HEK293 (cell line): ENCODE measurements around the gene SYCP3.

ENCODE experiments used
- ZNF510 ChIP-seq: fragments of 450-650 bp; formaldehyde crosslinking; IDR thresholded peaks from 2 replicates; pipeline ENCODE4 v1.5.1; 2018; ENCODE audit warnings: mild to moderate bottlenecking, missing genetic modification characterization, missing biosample characterization; ENCODE audit not compliant: insufficient replicate concordance
- ZNF549 ChIP-seq: fragments of 450-650 bp; IDR thresholded peaks from 2 replicates; pipeline ENCODE4 v1.5.1; 2018; ENCODE audit warnings: missing biosample characterization, missing genetic modification characterization, mild to moderate bottlenecking, inconsistent platforms, moderate library complexity
- ZNF571 ChIP-seq: fragments of 450-650 bp; formaldehyde crosslinking; IDR thresholded peaks from 2 replicates; pipeline ENCODE4 v1.5.0; 2017; ENCODE audit warnings: missing biosample characterization, missing genetic modification characterization
- ZNF670 ChIP-seq: fragments of 450-650 bp; formaldehyde crosslinking; IDR thresholded peaks from 2 replicates; pipeline ENCODE4 v1.5.1; 2016; ENCODE audit warnings: missing biosample characterization, missing genetic modification characterization, low read depth
- TF ChIP-seq, protein P1 (sequence below): fragments of 450-650 bp; formaldehyde crosslinking; conservative IDR thresholded peaks from 2 replicates; pipeline ENCODE4 v1.5.1; 2016; ENCODE audit warnings: low read depth, missing biosample characterization, missing genetic modification characterization

DNA sequence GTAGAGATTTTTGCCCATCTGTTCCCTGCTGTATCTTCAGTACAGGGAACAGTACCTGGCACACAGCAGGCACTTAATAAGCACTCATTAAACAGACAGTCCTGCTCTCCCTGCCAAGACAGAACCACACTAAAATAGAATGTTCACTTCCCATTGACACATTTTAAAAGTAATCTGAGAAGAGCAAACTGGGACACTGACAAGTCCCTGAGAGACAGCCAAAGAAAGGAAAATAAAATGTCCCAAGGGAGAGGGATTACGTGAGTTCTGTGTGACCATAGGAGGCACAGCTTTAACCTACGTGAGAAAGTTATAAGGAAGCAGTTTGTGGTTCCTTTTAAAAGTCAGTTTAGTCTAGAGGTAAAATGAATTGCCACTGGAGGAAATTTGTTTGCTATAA lies 43.9 kb upstream of the SYCP3 start:
- no peak for TF ChIP-seq ZNF571 (tag by site-specific recombination)
- TF ChIP-seq ZNF510: no peak
- no peak for TF ChIP-seq ZNF670 (tag by site-specific recombination)
- TF ChIP-seq, protein P1, sequence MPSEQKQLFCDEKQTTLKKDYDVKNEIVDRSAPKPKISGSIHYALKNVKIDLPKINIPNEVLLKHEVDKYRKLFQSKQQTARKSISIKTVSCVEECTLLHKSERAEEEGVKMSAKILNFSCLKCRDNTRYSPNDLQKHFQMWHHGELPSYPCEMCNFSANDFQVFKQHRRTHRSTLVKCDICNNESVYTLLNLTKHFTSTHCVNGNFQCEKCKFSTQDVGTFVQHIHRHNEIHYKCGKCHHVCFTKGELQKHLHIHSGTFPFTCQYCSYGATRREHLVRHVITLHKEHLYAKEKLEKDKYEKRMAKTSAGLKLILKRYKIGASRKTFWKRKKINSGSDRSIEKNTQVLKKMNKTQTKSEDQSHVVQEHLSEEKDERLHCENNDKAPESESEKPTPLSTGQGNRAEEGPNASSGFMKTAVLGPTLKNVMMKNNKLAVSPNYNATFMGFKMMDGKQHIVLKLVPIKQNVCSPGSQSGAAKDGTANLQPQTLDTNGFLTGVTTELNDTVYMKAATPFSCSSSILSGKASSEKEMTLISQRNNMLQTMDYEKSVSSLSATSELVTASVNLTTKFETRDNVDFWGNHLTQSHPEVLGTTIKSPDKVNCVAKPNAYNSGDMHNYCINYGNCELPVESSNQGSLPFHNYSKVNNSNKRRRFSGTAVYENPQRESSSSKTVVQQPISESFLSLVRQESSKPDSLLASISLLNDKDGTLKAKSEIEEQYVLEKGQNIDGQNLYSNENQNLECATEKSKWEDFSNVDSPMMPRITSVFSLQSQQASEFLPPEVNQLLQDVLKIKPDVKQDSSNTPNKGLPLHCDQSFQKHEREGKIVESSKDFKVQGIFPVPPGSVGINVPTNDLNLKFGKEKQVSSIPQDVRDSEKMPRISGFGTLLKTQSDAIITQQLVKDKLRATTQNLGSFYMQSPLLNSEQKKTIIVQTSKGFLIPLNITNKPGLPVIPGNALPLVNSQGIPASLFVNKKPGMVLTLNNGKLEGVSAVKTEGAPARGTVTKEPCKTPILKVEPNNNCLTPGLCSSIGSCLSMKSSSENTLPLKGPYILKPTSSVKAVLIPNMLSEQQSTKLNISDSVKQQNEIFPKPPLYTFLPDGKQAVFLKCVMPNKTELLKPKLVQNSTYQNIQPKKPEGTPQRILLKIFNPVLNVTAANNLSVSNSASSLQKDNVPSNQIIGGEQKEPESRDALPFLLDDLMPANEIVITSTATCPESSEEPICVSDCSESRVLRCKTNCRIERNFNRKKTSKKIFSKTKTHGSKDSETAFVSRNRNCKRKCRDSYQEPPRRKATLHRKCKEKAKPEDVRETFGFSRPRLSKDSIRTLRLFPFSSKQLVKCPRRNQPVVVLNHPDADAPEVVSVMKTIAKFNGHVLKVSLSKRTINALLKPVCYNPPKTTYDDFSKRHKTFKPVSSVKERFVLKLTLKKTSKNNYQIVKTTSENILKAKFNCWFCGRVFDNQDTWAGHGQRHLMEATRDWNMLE (tag by site-specific recombination): no peak
- TF ChIP-seq ZNF549 (tag by site-specific recombination): no peak
